GM12878 (cell line): ENCODE measurements around the gene ATF6. TPM values are rescaled to one million over a fixed set of nuclear protein-coding genes. Genes with fewer than 3 reads are reported as not detected.

ENCODE experiments used
- ATAC-seq: fragments of 200-7000 bp; cut with Tn5 transposase; 3 replicates; pipeline ENCODE4 v1.9.1; 2020; ENCODE audit warnings: mild to moderate bottlenecking, moderate library complexity
- BruUV-seq: library from RNA; stranded (reverse); fragments of 400-500 nt; replicated peaks from 2 replicates; lab custom pipeline; 2021; lab: Mats Ljungman, UMichigan
- CTCF ChIA-PET: fragments of 300-600 bp; sonication (Branson Sonifier 250); formaldehyde crosslinking; extraction: SDS; loops from one replicate; lab custom pipeline; 2021; ENCODE audit warnings: inconsistent platforms; lab: Yijun Ruan, JAX
- POLR2A ChIA-PET: fragments of 350-600 bp; formaldehyde crosslinking; extraction: SDS; loops from one replicate; lab custom pipeline; 2021; ENCODE audit warnings: inconsistent platforms; lab: Charles Lee
- RAD21 ChIA-PET: fragments of 300-600 bp; sonication (Branson Sonifier 250); formaldehyde crosslinking; loops from one replicate; lab custom pipeline; 2023; ENCODE audit warnings: antibody characterized with exemption; ENCODE audit not compliant: unreplicated experiment; lab: Charles Lee
- SMC1A ChIA-PET: fragments of 300-600 bp; sonication (Branson Sonifier 250); formaldehyde crosslinking; loops from one replicate; lab custom pipeline; 2023; ENCODE audit not compliant: unreplicated experiment, uncharacterized antibody; lab: Charles Lee
- DNase-seq: peaks from one replicate; pipeline ENCODE4 v3.0.0-alpha.2; 2011; ENCODE audit warnings: low read depth, low spot score
- FAIRE-seq: peaks from 3 replicates; lab custom pipeline; 2011; peaks lifted over from hg19 to GRCh38; lab: Jason Lieb, UNC
- H2AFZ ChIP-seq: 2 replicates; pipeline ENCODE4 v1.6.0; 2011; ENCODE audit warnings: low read depth, low read length, control low read depth; ENCODE audit not compliant: control insufficient read depth
- H3K27ac ChIP-seq: 2 replicates; pipeline ENCODE4 v1.5.1; 2011; ENCODE audit warnings: control low read depth; ENCODE audit not compliant: control insufficient read depth, insufficient read depth
- H3K27me3 ChIP-seq, 2 experiments: replicated peaks in 1 of 2; 2 replicates each; pipeline versions ENCODE4 v1.6.0 to v1.6.1; 2011; ENCODE audit warnings: low read length in 1 of 2; ENCODE audit not compliant: control insufficient read depth in 2 of 2, insufficient read depth in 2 of 2
- H3K36me3 ChIP-seq, 2 experiments: 2 replicates each; pipeline ENCODE4 v1.5.1; 2011; ENCODE audit warnings: low read length in 1 of 2; ENCODE audit not compliant: control insufficient read depth in 2 of 2, insufficient read depth in 2 of 2
- H3K4me1 ChIP-seq: 2 replicates; pipeline ENCODE4 v1.6.1; 2011; ENCODE audit warnings: mild to moderate bottlenecking, low read length, moderate library complexity, mixed read lengths; ENCODE audit not compliant: control insufficient read depth, insufficient read depth
- H3K4me2 ChIP-seq: 2 replicates; pipeline ENCODE4 v1.6.0; 2011; ENCODE audit warnings: control low read depth; ENCODE audit not compliant: control insufficient read depth, insufficient read depth
- H3K4me3 ChIP-seq: fragments of 200-600 bp; sonication (generic); 2 replicates; pipeline ENCODE4 v1.5.1; 2016
- H3K79me2 ChIP-seq: 2 replicates; pipeline ENCODE4 v1.6.0; 2011; ENCODE audit warnings: low read length; ENCODE audit not compliant: control insufficient read depth, insufficient read depth
- H3K9ac ChIP-seq: 2 replicates; pipeline ENCODE4 v1.8.0; 2011; ENCODE audit warnings: low read length, control low read depth, mixed read lengths; ENCODE audit not compliant: control insufficient read depth, insufficient read depth
- H3K9me3 ChIP-seq: replicated peaks from 3 replicates; pipeline ENCODE4 v1.5.1; 2011; ENCODE audit warnings: mild to moderate bottlenecking, low read length; ENCODE audit not compliant: control insufficient read depth, insufficient read depth
- H4K20me1 ChIP-seq: 2 replicates; pipeline ENCODE4 v1.6.0; 2011; ENCODE audit not compliant: control insufficient read depth, insufficient read depth
- E4F1 ChIP-seq: fragments of 450-650 bp; IDR thresholded peaks from 2 replicates; pipeline ENCODE4 v1.6.1; 2018; ENCODE audit warnings: borderline replicate concordance, mild to moderate bottlenecking; ENCODE audit not compliant: partially characterized antibody
- IKZF1 ChIP-seq: fragments of 450-650 bp; conservative IDR thresholded peaks from 2 replicates; pipeline ENCODE4 v1.6.1; 2017; ENCODE audit warnings: antibody characterized with exemption, mild to moderate bottlenecking
- MEF2B ChIP-seq: fragments of 450-650 bp; IDR thresholded peaks from 2 replicates; pipeline ENCODE4 v1.6.1; 2018; ENCODE audit warnings: mild to moderate bottlenecking, moderate library complexity; ENCODE audit not compliant: partially characterized antibody, poor library complexity, severe bottlenecking
- ZSCAN29 ChIP-seq: fragments of 450-650 bp; IDR thresholded peaks from 2 replicates; pipeline ENCODE4 v1.6.1; 2017; ENCODE audit warnings: mild to moderate bottlenecking, moderate library complexity
- WGBS: methylation state at CpG from one replicate; pipeline ENCODE4 v1.1.6; 2016; ENCODE audit warnings: low lambda C conversion rate; ENCODE audit not compliant: insufficient replicate concordance, insufficient coverage; ENCODE audit errors: missing lambda C conversion rate; 5-methylcytosine and 5-hydroxymethylcytosine counted together
- in situ Hi-C: fragments of 300-500 bp; cut with MboI; formaldehyde crosslinking; loops from 9 replicates; pipeline ENCODE4 v1.14.3; 2018; ENCODE audit warnings: mixed read lengths
- intact Hi-C: fragments of 100-400 bp; cut with micrococcal nuclease; formaldehyde crosslinking; loops from one replicate; pipeline ENCODE4 v1.14.2; 2022; ENCODE audit not compliant: unreplicated experiment
- polyA plus RNA-seq, 11 experiments: library from polyadenylated mRNA; depleted of rRNA in 4 of 11; unstranded in 6 of 11; stranded (reverse) in 5 of 11; fragments of >200 nt; fragmentation: Nextera tagmentation in 4 of 11; fragmentation: Illumina TruSeq in 1 of 11; extraction: Ambion mirVana in 4 of 11; extraction: Trizol in 1 of 11; gene quantifications; 1 replicate in 1 of 11; 2 replicates in 10 of 11; pipeline versions ENCODE4 v1.2.1 to v1.2.3, GENCODE V29; 2011 to 2016; ENCODE audit warnings: inconsistent platforms in 2 of 11, missing spikeins in 2 of 11, low read depth in 1 of 11
- total RNA-seq, 4 experiments: library from RNA; depleted of rRNA in 3 of 4; stranded (reverse); fragments of >200 nt in 3 of 4; fragmentation: Illumina TruSeq in 1 of 4; extraction: Trizol in 1 of 4; gene quantifications; 2 replicates each; pipeline versions ENCODE4 v1.2.1 to v1.2.3, GENCODE V29; 2013 to 2021
- TF ChIP-seq, protein P1 (sequence below): IDR thresholded peaks from 2 replicates; pipeline ENCODE4 v1.6.1; 2011; ENCODE audit warnings: low read depth, mild to moderate bottlenecking, low read length, moderate library complexity, borderline replicate concordance; ENCODE audit errors: extremely low read depth

ATF6 gene
- total and polyA plus RNA-seq, 10 of the 15 experiments (the other 5 are each of a cell fraction or from before 2014, with no cell fraction given) = 7.8 to 24.3 (median 14.7) TPM

- Histone ChIP-seq H3K79me2 (no peaks in the 10 kb centered on the region), H2AFZ (no peak overlapping the region), H3K4me1 (no peaks in the 10 kb centered on the region), H3K4me2 (no peak overlapping the region), H3K9me3 (no peaks in the 10 kb centered on the region), H3K9ac (no peak overlapping the region), H3K27ac (no peak overlapping the region), H3K36me3 (no peaks in the 10 kb centered on the region), H3K4me3 (no peak overlapping the region), H4K20me1 (no peaks in the 10 kb centered on the region), H3K27me3 (peaks cover 0 to 3% of the 10 kb centered on the region in 2 experiments; a peak in 2 of 4 replicates)
- POLR2A ChIA-PET = no interaction called here
- SMC1A ChIA-PET = no interaction called here
- RAD21 ChIA-PET = no interaction called here
- WGBS = 72% methylated on average over 9 of the region's 9 CpGs
- no peak for ATAC-seq
- DNase-seq = no peak
- in situ Hi-C loops (no loop called here), intact Hi-C loops (no loop called here)
- CTCF ChIA-PET = interaction anchor here (1.6 kb wide), 1 partner anchor 54 kb away, joined by 3 read pairs; no protein-coding TSS in a partner anchor
- BruUV-seq = no TSS peak
- no peak for TF ChIP-seq ZSCAN29
- FAIRE-seq = no peak
Measured at GRCh38 chr1:161972828-161973227, 206.7 kb downstream of the ATF6 start.

DNA sequence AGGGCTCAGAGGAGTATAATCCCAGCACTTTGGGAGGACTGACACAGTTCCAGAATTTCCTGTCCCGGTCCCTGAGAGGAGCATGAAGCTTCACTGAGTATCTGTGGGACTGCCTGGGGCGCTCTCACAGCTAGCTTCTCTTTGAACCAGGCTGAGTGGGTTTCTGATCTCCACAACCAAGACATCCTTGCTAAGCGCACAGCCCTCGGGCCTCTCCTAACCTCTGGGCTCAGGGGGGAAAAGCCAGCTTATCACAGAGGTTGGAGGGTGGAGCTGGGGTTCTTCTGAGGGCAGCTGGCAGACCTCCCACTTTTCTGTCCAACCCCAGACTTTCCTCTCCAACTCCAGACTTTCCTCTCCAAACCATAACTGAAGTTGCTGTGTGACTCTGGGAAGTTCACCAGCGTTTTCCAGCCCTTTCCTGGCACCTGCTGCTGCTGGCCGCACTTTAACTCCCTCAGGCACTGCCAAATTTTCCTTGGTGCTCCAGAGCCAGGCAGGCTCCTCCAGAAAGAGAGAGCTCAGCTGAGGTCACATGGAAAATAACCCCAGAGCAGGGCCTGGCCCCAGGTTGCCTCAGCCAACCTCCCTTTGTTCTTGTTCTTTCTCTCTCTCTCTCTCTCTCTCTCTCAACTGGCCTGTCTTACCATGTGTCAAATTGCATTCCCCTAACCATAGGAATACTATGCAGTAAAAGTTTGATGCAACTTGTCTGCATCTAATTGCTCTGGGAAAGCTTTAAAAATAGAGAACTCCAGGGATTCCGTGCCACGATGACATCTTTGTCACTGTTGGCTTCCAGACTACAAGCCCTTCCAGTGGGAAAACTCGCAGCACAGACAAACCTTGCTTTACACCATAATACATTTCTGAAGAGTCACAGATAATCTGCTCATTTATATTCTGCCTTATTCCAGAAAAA is 208.1 kb downstream of the ATF6 start:
- ChIA-PET CTCF (interaction anchor here (1.6 kb wide), 1 partner anchor 53 kb away, joined by 3 read pairs; no protein-coding TSS in a partner anchor), POLR2A (no interaction called here), RAD21 (interaction anchor here (0.9 kb wide), 1 partner anchor 181 kb away, joined by 3 read pairs; no protein-coding TSS in a partner anchor), SMC1A (no interaction called here)
- H2AFZ ChIP-seq = no peak overlapping the region
- no peaks in the 10 kb centered on the region for H3K79me2 ChIP-seq
- ATAC-seq (no peak), FAIRE-seq (no peak), DNase-seq (no peak)
- no peak overlapping the region for H3K27ac ChIP-seq
- in situ Hi-C loops (no loop called here), intact Hi-C loops (no loop called here)
- WGBS = 50% methylated on average over 9 of the region's 9 CpGs
- H3K4me2 ChIP-seq = no peak overlapping the region
- BruUV-seq = no TSS peak
- no peak overlapping the region for H3K4me3 ChIP-seq
- no peaks in the 10 kb centered on the region for H4K20me1 ChIP-seq
- peaks cover 0 to 3% of the 10 kb centered on the region in 2 experiments; a peak in 3 of 4 replicates for H3K27me3 ChIP-seq
- no peak overlapping the region for H3K9ac ChIP-seq
- H3K4me1 ChIP-seq = no peaks in the 10 kb centered on the region
- H3K36me3 ChIP-seq = no peaks in the 10 kb centered on the region
- TF ChIP-seq MEF2B (no peak), E4F1 (no peak), IKZF1 (no peak)
- TF ChIP-seq, protein P1, sequence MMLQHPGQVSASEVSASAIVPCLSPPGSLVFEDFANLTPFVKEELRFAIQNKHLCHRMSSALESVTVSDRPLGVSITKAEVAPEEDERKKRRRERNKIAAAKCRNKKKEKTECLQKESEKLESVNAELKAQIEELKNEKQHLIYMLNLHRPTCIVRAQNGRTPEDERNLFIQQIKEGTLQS = no peak
- no peaks in the 10 kb centered on the region for H3K9me3 ChIP-seq
